Hematopoietic multipotent progenitor cell treated with erythropoietin and hydrocortisone succinate and interleukin-3 and kit ligand, for 8 days (in vitro differentiated cells): ENCODE results near the gene ZNF662.
A peak's percentile ranks its signal among the peaks of the same experiment; 100 is the strongest.

Experiments used
- DNase-seq: peaks from one replicate; pipeline ENCODE4 v3.0.0-alpha.2; 2015

ZNF662 gene

GRCh38 chr3:42891042-42891441 is 14.9 kb upstream of the ZNF662 start:
- no peak for DNase-seq

- DNase-seq = peak; percentile 15
Observed at GRCh38 chr3:42892169-42892568, 13.8 kb upstream of the ZNF662 start.

- no peak for DNase-seq
Observed at GRCh38 chr3:42892807-42893206, 13.1 kb upstream of the ZNF662 start.

DNA sequence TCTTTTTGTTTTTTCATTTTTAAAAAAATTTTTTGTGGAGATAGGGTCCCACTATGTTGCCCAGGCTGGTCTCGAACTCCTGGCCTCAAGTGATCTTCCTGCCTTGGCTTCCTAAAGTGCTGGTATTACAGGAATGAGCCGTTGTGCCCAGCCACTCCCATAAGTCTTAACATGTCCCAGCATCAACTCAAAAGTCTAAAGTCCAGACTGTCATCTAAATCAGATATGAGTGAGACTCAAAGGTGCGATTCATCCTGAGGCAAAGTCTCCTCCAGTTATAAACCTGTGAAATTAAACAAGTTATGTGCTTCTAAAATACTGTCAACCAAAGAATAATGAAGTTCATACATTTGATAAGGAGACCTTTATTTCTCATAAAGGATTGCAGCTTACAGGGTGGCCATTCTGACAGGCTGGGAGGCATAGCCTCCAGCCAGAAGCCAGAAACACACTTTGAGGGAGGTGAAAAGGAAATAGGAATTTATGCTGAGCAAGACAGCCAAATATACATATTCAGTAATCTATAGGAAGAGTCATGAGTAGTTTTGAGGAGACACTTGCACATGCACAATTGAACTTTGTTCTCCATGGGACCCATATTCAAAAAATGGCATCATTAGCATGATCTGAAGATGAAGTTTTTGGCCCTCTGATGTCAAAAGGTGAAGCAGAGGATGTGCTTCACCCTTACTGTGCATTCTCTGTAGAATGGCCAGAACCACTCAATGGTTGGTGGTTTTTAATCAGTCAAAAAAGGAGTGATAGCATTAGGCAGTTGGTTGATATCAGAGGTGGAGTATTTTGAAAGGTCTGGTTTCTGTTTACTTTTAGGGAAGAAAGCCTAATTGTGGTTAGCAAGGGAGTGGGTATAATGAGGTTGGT is 11.0 kb upstream of the ZNF662 start:
- DNase-seq = peak; percentile 56

DNA sequence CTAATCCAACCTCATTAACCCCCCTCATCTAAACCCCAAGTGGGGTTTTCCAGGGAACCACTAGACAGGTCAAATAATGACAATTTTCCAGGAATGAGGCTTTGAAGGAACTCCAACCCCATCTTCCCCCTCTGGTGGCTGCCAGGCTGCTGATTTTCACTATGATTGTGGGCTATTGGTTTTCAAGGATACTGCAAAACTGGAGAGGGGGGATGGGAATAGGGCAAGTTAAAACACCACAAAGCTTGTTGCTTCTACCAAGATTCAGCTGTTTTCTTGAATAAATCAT is 10.4 kb upstream of the ZNF662 start:
- no peak for DNase-seq

GRCh38 chr3:42898896-42899675 is 6.9 kb upstream of the ZNF662 start:
- DNase-seq = no peak

- DNase-seq = no peak
Observed at GRCh38 chr3:42900226-42901072, 5.5 kb upstream of the ZNF662 start.

DNA sequence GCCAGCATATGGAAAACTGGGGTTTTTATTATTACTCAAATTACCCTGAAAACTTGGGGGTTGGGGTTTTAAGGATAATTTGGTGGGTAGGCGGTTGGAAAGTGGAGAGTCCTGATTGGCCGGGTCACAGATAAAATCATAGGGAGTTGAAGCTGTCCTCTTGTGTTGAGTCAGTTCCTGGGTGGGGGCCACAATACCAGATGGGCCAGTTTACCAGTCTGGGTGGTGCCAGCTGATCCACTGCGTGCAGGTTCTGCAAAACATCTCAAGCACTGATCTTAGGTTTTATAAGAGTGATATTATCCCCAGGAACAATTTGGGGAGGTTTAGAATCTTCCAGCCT is 4.9 kb upstream of the ZNF662 start:
- peak; percentile 19 for DNase-seq

DNA sequence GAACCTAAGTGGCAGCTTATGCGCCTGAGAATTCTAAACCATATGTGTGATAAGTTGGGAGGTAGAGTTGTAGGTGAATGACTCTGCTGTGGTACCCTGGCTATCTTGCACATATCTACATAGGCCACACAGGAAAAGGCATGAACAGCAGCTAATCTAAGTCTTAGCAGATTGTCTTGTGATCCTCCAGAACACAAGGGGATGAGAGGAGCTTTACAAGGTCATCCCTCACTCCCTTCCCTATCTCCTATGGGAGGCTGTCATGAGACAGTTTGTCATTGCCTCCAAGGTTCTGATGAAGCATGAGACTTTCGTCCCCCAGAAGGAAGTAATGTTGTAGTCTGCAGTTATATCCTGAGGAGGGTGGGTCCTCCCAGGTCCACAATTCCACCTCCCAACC is 3.7 kb upstream of the ZNF662 start:
- DNase-seq = peak; percentile 28

DNA sequence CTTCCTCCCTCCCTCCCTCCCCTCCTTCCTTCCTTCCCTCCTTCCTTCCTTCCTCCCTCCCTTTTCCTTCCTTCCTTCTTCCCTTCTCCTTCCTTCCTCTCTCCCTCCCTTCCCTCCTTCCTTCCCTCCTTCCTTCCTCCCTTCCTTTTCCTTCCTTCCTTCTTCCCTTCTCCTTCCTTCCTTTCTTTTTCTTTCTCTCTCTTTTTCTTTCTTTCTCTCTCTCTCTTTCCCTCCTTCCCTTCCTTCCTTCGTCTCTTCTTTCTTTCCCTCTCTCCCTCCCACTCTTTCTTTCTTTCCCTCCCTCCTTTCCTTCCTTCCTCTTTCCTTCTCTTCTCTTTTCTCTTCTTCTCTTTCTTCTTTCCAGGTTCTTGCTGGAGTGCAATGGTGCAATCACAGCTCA is 1.9 kb upstream of the ZNF662 start:
- no peak for DNase-seq

DNA sequence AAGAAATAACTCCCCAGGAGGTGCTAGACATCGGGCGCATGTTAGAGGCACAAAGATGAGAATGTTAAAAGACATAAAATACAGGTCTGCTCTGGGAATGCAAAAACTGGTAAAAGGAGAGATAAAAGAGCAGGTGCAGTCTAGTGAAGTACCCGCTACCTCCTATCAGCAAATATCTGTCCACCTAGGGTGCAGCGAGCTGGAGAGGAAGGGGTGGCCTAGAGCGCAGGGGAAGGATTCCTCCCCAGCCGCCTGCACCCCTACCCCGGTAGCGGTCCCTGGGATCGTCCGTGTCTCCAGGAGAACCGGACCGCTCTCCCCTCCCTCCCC is 237 bp upstream of the ZNF662 start:
- no peak for DNase-seq

GRCh38 chr3:42906848-42907183 is 874 bp downstream of the ZNF662 start:
- DNase-seq = no peak

- DNase-seq = no peak
Observed at GRCh38 chr3:42908675-42909074, 2.7 kb downstream of the ZNF662 start.

DNA sequence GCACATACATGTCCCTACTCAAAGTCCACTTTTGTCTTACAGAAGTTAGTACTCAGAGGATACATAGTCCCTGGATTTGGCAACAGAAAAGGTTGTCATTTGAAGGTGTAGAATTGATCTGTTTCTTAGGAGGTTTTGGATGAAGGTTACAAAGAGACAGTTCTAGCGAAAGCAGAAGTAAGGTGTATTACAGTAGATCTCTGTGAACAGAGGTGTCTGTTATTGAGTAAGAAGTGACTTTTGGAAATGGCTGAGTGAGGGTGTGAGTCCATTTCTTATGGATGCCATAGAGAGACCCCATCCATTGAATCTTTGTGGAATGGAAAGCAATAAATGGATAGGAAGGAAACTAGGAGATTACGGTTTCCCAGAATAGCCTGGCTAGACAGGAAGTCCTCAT is 5.6 kb downstream of the ZNF662 start:
- DNase-seq = no peak

DNA sequence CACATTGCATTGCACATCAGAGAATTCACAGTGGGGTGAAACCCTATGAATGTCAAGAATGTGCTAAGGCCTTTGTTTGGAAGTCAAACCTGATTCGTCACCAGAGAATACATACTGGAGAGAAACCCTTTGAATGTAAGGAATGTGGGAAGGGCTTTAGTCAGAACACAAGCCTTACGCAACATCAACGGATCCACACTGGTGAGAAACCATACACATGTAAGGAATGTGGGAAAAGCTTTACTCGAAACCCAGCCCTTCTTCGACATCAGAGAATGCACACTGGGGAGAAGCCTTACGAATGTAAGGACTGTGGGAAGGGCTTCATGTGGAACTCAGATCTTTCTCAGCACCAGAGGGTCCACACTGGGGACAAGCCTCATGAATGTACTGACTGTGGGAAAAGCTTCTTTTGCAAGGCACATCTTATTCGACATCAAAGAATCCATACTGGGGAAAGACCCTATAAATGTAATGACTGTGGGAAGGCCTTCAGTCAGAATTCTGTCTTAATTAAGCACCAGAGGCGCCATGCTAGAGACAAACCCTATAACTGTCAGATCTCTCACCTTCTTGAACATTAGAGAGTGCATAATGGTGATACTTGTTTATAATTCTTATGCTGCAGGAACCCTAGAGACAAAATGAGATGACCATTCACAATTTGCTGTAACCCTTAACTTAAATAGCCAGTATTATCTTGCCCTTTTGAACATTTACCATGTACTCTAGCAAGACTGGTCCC is 9.0 kb downstream of the ZNF662 start:
- no peak for DNase-seq

DNA sequence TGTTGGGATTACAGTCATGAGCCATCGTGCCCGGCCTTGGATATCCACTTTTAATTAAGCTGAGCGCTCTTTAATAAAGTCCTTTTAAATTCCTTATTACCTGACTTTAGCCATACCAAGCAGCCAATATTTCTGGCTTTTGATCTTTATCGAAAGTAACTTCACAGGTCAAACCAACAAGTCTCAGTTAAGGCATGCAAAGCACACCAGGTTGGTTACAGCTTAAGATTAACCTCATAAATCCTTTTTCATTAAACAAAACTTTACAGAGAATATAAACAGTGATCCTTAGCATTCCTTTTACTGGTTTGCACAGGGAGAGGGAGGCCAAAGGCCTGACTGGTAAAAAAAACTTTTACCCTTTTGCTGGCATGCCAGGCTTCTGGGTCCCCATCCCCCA is 17.7 kb downstream of the ZNF662 start:
- no peak for DNase-seq

DNA sequence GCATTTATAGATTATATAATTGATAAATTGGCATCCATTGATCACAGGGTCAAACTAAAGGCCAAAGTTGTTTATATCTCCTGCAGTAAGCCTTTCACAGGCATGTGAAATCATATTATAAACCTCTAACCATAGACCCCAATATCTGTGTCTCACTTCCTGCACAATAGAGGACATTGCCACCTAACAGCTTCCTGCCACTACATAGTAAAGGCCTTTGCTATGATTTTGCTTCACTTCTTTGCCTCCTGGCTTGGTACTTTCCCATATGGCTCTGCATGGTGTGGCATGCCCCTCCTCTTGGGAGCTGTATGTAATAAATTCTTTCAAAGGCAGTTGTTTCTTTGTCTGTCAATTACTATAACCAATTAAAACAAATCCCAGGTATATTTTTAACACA is 20.4 kb downstream of the ZNF662 start:
- DNase-seq = no peak

DNA sequence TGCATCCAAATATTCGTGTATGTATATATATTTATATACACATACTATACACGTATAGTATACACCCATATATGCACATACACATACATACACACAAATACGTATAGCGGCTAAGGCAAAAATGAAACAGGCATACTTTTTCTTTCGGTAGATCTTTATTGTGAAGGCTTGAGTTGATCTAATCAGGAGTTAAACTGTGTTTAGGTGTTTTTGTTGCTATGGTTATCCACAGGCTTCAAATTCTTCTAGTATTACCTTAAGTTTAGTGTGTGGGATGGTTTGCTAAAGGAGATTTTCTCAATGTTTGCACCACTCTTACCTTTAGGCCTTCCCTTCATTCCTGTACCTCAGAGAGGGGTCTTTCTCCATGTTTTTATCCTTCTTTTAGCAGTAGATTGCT is 28.2 kb downstream of the ZNF662 start:
- DNase-seq = no peak

DNA sequence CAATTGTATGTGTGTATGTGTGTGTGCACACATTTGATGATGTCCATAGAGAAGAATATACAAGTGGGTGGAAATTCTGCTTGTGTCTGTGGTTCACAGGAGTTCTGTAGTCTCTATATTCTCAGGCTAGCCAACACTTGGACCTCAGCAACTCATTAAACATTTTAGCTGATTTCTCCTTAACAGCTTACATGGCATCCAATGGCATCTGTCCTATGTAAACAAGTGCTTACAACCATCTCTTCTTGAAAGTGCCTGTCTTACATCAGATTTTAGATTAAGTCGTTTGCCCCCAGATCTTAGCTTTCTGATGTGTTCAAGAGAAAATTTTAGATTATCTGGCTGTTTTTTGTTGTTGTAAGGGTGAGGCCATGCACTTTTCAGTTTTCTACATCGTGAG is 29.0 kb downstream of the ZNF662 start:
- DNase-seq = no peak

DNA sequence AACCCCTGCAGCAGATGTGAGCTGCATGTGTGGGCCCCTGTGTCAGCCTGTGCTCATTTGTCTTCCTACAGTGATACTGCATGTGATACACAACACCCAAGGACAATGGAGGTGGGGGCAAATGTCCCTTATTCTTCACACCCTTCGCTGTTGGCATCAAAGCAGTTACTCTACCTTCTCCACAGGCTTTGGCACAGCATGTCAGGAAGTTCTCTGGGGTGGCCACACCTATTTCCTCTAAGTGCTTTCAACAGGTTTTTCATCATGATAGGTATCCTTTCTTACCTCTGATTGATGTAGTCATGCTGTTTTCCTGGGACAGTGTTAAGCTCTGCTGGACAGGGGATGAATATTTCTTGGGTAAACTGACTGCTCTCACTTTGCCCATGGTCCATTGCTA is 29.5 kb downstream of the ZNF662 start:
- no peak for DNase-seq

DNA sequence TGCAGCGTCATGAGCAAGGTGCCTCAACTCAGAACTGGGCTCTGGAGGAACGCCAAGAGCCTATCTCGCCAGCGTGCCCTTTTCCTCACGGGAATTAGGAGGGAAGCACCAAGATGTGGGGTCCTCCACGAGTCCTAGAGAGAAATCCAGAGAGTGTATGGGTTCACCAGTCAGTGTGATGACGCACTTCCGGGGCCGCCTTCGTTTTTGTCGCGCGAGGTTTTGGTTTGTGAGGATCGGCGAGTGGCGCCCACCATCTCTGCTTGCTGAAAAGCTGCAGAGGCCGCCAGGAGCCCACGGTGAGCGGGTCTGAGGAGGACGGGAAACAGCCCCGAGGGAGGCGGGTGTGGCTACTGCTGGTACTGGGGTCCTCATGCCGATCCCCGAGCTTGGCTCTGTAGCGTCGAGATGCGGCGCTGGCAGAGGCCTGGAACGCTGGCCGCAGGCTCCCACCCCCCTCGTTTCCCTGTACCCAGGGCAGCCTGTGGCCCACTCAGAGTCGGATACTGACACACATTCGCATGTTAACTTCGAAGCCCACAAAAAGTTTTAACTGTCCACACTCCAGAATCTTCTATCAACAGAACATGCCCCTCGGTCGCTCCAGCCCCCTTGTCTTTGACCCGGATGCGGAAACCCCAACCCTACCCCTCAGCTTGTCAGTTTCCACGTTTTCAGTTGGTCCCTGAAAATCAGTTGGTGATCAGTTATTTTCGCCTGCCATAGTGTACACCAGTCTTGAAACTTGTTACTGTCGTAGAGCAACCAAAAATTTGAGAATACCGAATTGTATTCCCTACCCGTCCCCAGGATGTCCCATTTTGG is 30.4 kb downstream of the ZNF662 start:
- no peak for DNase-seq

DNA sequence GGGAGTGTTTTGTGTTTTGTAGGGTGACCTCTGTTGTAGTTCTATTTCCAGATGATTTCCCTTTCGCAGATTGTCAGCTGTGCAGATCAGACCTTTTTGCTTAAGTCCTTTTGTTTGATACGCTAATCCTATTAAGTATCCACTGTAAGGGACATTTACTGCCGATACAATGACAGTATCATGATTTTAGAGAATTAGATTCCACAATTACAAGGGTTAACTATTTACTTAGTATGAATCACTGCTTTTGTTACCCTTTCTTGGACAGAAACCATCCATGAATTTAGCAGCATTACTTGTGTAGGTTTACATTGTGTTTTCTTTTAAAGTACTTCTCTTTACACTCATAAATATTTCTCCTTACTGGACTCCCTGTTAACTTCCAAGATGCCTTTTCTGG is 31.4 kb downstream of the ZNF662 start:
- no peak for DNase-seq
